ENCODE results near the gene POLA2. TPM values are rescaled to one million over a fixed set of nuclear protein-coding genes. Genes with fewer than 3 reads are reported as not detected.

Gene POLA2
- total RNA-seq (2022; extraction: Qiagen RNA extraction) = 13.4 to 15.9 TPM (median 15.1 TPM) in 5 replicates

GRCh38 chr11:65261591-65262380 lies at the start of gene POLA2:
Gene POLA2, plus strand, starts transcription at chr11:65261962. Its CDS starts 331 bp downstream, at chr11:65262293.

GRCh38 chr11:65314501-65315203 lies 52.9 kb downstream of the POLA2 start, which contains the start of gene CDC42EP2:
Gene CDC42EP2, plus strand, starts transcription at chr11:65314866. Its CDS starts 6,033 bp downstream, at chr11:65320899.

Other genes starting within 250 kb of the POLA2 start
- 167 to 196 TPM (median 191 TPM) in 5 replicates for gene ARL2, start 247.8 kb upstream of the POLA2 start, total RNA-seq (2022; extraction: Qiagen RNA extraction)
- 20.7 to 25.8 TPM (median 23.6 TPM) in 5 replicates for gene SNX15, start 234.5 kb upstream of the POLA2 start, total RNA-seq (2022; extraction: Qiagen RNA extraction)
- gene SAC3D1, start 220.8 kb upstream of the POLA2 start, total RNA-seq (2022; extraction: Qiagen RNA extraction) = 33.4 to 59.7 TPM (median 56.5 TPM) in 5 replicates
- 0.03 TPM in 1 of 5 replicates, not detected in the others for gene NAALADL1, start 203.4 kb upstream of the POLA2 start, total RNA-seq (2022; extraction: Qiagen RNA extraction)
- gene CDCA5, start 177.9 kb upstream of the POLA2 start, total RNA-seq (2022; extraction: Qiagen RNA extraction) = 56.7 to 72.8 TPM (median 69.2 TPM) in 5 replicates
- 32.3 to 35.1 TPM (median 33.5 TPM) in 5 replicates for gene ZFPL1, start 177.7 kb upstream of the POLA2 start, total RNA-seq (2022; extraction: Qiagen RNA extraction)
- 50.1 to 57.1 TPM (median 54.1 TPM) in 5 replicates for gene VPS51, start 165.7 kb upstream of the POLA2 start, total RNA-seq (2022; extraction: Qiagen RNA extraction)
- gene TM7SF2, start 150.1 kb upstream of the POLA2 start, total RNA-seq (2022; extraction: Qiagen RNA extraction) = 4.2 to 8.3 TPM (median 6.2 TPM) in 5 replicates
- gene ZNHIT2, start 144.3 kb upstream of the POLA2 start, total RNA-seq (2022; extraction: Qiagen RNA extraction) = 13.2 to 25.1 TPM (median 24.8 TPM) in 5 replicates
- 801 to 1,074 TPM (median 1,010 TPM) in 5 replicates for gene FAU, start 139.8 kb upstream of the POLA2 start, total RNA-seq (2022; extraction: Qiagen RNA extraction)
- gene MRPL49, start 139.6 kb upstream of the POLA2 start, total RNA-seq (2022; extraction: Qiagen RNA extraction) = 72.1 to 80.3 TPM (median 75.3 TPM) in 5 replicates
- gene SYVN1, start 127.4 kb upstream of the POLA2 start, total RNA-seq (2022; extraction: Qiagen RNA extraction) = 30.5 to 45.9 TPM (median 41.9 TPM) in 5 replicates
- not detected in 5 replicates for gene SPDYC, start 91.7 kb upstream of the POLA2 start, total RNA-seq (2022; extraction: Qiagen RNA extraction)
- gene CAPN1, start 80.0 kb upstream of the POLA2 start, total RNA-seq (2022; extraction: Qiagen RNA extraction) = 97.2 to 123 TPM (median 115 TPM) in 5 replicates
- gene CDC42EP2, start 52.9 kb downstream of the POLA2 start, total RNA-seq (2022; extraction: Qiagen RNA extraction) = 13.4 to 21.3 TPM (median 16.9 TPM) in 5 replicates
- gene DPF2, start 71.9 kb downstream of the POLA2 start, total RNA-seq (2022; extraction: Qiagen RNA extraction) = 39.4 to 46.7 TPM (median 40.4 TPM) in 5 replicates
- gene TIGD3, start 92.8 kb downstream of the POLA2 start, total RNA-seq (2022; extraction: Qiagen RNA extraction) = 0.60 to 1.1 TPM (median 1.0 TPM) in 5 replicates
- gene SLC25A45, start 120.7 kb downstream of the POLA2 start, total RNA-seq (2022; extraction: Qiagen RNA extraction) = 11.0 to 13.3 TPM (median 13.1 TPM) in 5 replicates
- gene FRMD8, start 124.7 kb downstream of the POLA2 start, total RNA-seq (2022; extraction: Qiagen RNA extraction) = 37.8 to 63.7 TPM (median 54.9 TPM) in 5 replicates
- gene NEAT1, start 160.8 kb downstream of the POLA2 start, total RNA-seq (2022; extraction: Qiagen RNA extraction) = 158 to 313 TPM (median 227 TPM) in 5 replicates
- gene MALAT1, start 237.1 kb downstream of the POLA2 start, total RNA-seq (2022; extraction: Qiagen RNA extraction) = 45.7 to 97.4 TPM (median 58.6 TPM) in 5 replicates